Memory B cell (primary cell): Measurements from ENCODE around the gene BTRC.
"Not testable (repeated sequence)": the region's sequence is repeated elsewhere in the genome, so short reads cannot be mapped to it uniquely, and the experiment has no call there.

Experiments used
- ATAC-seq: fragments of 150-1000 bp; cut with Tn5 transposase; 2 replicates; pipeline ENCODE4 v1.10.0; 2021; ENCODE audit warnings: low read depth, mild to moderate bottlenecking, moderate library complexity
- DNase-seq, 2 donors: peaks; one replicate each; pipeline ENCODE4 v3.0.0; 2022; ENCODE audit warnings: low spot score in 2 of 2
- H3K27ac Mint-ChIP-seq: one replicate; pipeline ENCODE4 v1.8.0; 2022; ENCODE audit warnings: mild to moderate bottlenecking, moderate library complexity, mixed read lengths
- H3K27me3 Mint-ChIP-seq: one replicate; pipeline ENCODE4 v1.8.0; 2022; ENCODE audit warnings: mixed read lengths
- H3K36me3 Mint-ChIP-seq: one replicate; pipeline ENCODE4 v1.8.0; 2022; ENCODE audit warnings: mild to moderate bottlenecking, mixed read lengths
- H3K4me1 Mint-ChIP-seq: one replicate; pipeline ENCODE4 v1.8.0; 2022; ENCODE audit warnings: mixed read lengths
- H3K4me3 Mint-ChIP-seq: one replicate; pipeline ENCODE4 v1.8.0; 2022; ENCODE audit warnings: mild to moderate bottlenecking, moderate library complexity, mixed read lengths
- H3K9me3 Mint-ChIP-seq: one replicate; pipeline ENCODE4 v1.8.0; 2022; ENCODE audit warnings: mixed read lengths

The BTRC gene

DNA sequence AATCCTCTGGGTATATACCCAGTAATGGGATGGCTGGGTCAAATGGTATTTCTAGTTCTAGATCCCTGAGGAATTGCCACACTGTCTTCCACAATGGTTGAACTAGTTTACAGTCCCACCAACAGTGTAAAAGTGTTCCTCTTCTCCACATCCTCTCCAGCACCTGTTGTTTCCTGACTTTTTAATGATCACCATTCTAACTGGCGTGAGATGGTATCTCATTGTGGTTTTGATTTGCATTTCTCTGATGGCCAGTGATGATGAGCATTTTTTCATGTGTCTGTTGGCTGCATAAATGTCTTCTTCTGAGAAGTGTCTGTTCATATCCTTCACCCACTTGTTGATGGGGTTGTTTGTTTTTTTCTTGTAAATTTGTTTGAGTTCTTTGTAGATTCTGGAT is 68.0 kb downstream of the BTRC start:
- DNase-seq, H3K36me3 Mint-ChIP-seq, H3K9me3 Mint-ChIP-seq, H3K4me3 Mint-ChIP-seq, H3K27ac Mint-ChIP-seq, ATAC-seq, H3K27me3 Mint-ChIP-seq: not testable (repeated sequence)
- H3K4me1 Mint-ChIP-seq: peaks cover 15% of the 10 kb centered on the region

DNA sequence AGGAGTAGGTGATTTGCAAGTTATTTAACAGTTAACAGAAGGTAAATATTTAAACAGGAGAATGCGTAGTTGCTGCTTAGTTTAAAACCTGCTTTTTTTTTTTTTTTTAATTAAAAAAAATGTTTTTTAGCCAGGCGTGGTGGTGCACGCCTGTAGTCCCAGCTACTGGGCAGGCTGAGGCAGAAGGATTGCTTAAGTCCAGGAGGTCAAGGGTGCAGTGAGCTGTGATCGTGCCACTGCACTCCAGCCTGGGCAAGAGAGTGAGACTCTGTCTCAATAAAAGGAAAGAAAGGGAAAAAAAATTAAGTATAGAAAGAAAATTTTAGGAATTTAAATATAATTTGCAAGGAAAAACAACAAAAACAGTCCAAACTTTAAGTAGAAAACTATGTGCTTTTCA is 71.6 kb downstream of the BTRC start:
- Mint-ChIP-seq H3K4me1 (peaks cover 11% of the 10 kb centered on the region), H3K36me3 (peaks cover 8% of the 10 kb centered on the region), H3K27ac (no peak overlapping the region), H3K27me3 (no peaks in the 10 kb centered on the region), H3K9me3 (no peaks in the 10 kb centered on the region), H3K4me3 (no peak overlapping the region)
- DNase-seq (no peak), ATAC-seq (no peak)

DNA sequence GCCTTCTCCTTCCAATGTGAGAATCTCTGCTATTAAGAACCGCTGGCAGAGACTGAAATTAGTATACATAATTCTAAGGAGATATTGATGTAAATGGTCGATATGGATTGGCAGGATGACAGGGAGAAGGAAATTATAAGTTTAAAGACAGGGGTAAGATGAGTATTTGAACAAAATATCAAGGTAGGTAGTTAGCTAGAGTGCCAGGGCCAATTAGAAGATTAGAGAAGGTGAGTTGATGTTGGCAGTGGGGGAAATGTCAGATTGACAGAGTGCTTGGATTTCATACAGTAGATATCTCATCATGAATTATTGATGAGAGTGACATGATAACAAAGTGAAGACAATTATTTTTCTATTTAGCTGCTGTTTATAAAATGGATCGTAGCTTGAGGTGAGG is 74.1 kb downstream of the BTRC start:
- H3K4me1 Mint-ChIP-seq: peaks cover 11% of the 10 kb centered on the region
- ATAC-seq: no peak
- H3K4me3 Mint-ChIP-seq: no peak overlapping the region
- no peak overlapping the region for H3K27ac Mint-ChIP-seq
- no peaks in the 10 kb centered on the region for H3K9me3 Mint-ChIP-seq
- H3K36me3 Mint-ChIP-seq: peaks cover 12% of the 10 kb centered on the region
- no peak for DNase-seq
- H3K27me3 Mint-ChIP-seq: no peaks in the 10 kb centered on the region

DNA sequence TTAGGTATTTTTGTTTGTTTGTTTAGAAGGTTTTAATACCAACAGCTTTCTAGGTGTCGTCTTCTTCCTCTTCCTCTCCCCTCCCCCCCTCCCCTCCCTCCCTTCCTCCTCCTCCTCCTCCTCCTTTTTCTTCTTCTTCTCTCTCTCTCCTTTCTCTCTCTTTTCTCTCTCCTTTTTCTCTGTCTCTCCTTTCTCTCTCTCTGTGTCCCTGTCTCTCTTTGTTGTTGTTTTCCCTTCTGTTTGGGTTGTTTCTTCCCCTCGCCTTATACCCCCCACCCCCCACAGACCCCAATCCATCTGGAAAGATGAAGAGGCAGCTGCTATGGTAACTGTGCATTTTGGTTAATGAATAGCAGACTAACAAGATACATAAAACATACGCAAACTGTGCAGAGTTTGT is 75.5 kb downstream of the BTRC start:
- no peak for DNase-seq
- peaks cover 11% of the 10 kb centered on the region for H3K4me1 Mint-ChIP-seq
- H3K36me3 Mint-ChIP-seq: peaks cover 16% of the 10 kb centered on the region
- ATAC-seq: no peak
- no peak overlapping the region for H3K4me3 Mint-ChIP-seq
- no peak overlapping the region for H3K27ac Mint-ChIP-seq
- H3K27me3 Mint-ChIP-seq: no peaks in the 10 kb centered on the region
- H3K9me3 Mint-ChIP-seq: no peaks in the 10 kb centered on the region

DNA sequence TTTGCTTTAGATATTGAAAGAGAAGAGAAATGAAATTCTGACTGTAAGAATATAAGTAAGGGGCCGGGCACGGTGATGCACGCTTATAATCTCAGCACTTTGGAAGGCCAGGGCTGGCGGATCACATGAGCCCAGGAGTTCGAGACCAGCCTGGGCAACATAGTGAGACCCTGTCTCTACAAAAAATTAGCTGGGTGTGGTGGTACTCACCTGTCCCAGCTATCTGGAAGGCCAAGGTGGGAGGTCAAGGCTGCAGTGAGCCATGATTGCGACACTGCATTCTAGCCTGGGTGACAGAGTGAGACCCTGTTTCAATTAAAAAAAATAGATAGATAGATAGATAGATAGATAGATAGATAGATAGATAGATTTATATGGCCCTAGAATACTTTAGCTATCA is 82.3 kb downstream of the BTRC start:
- peaks cover 13% of the 10 kb centered on the region for H3K36me3 Mint-ChIP-seq
- no peak overlapping the region for H3K27ac Mint-ChIP-seq
- no peak overlapping the region for H3K4me3 Mint-ChIP-seq
- H3K27me3 Mint-ChIP-seq: no peaks in the 10 kb centered on the region
- no peaks in the 10 kb centered on the region for H3K9me3 Mint-ChIP-seq
- ATAC-seq (no peak), DNase-seq (no peak)
- H3K4me1 Mint-ChIP-seq: no peaks in the 10 kb centered on the region

DNA sequence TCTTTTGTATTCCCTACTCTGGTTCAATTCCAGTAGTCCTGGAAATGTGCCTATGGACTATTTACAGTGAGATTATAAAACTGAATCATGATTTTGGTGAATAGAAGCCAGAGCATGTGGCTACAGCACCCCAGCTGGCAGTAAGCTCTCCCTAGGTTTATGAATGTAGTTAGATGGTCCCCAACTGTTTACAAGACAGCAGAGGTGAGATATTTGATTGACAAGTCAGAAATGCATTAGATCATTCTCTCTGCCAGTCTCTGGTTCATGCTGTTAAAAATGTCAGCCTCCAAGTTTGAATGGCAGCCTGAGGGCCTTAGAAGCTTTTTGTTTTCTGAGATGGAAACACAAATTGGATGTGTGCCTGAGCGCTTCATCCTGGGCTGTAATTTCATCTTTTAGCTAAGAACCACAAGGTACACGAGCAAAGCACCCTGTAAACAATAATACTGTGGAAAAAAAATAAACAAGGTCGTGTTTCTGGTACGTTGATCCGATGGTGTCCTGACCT is 85.0 kb downstream of the BTRC start:
- Mint-ChIP-seq H3K9me3 (no peaks in the 10 kb centered on the region), H3K4me3 (no peak overlapping the region), H3K36me3 (peaks cover 5% of the 10 kb centered on the region), H3K4me1 (peaks cover 3% of the 10 kb centered on the region), H3K27ac (no peak overlapping the region), H3K27me3 (no peaks in the 10 kb centered on the region)
- ATAC-seq: no peak
- no peak for DNase-seq

DNA sequence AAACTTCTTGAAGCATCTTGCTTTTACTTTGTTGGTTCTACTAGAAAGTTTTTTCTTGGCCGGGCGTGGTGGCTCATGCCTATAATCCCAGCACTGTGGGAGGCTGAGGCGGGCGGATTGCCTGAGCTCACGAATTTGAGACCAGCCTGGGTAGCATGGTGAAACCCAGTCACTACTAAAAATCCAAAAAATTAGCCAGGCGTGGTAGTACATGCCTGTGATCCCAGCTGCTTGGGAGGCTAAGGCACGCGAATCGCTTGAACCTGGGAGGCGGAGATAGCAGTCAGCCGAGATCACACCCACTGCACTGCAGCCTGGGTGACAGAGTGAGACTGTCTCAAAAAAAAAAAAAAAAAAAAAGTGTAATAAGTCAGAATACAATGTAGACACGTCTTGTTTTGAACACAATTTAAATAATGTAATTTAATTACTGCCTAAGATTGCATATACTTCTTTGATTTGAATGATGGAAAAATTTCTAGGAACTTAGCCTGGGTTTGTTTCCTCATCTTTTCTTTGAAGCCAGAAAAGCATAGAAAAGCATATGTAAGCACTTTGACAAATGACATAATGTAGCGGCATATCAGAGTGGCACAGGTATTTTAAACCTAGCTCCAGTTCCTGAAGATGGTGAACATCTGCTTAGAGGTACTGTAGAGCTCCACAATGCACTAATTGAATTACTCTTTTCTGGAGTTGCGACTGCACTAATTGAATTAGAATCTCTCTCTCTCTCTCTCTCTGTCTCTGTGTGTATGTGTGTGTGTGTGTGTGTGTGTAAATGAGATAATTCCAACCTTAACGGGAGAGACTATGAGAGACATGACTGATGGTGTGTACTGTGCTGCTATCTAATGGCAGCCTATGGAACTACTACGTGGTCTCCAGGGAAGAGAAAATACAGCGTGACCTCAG is 87.8 kb downstream of the BTRC start:
- peak; percentile 93 for ATAC-seq
- Mint-ChIP-seq H3K4me3 (no peak overlapping the region), H3K4me1 (peaks cover 3% of the 10 kb centered on the region), H3K27me3 (no peaks in the 10 kb centered on the region), H3K27ac (peak overlapping the region; percentile 15), H3K36me3 (no peaks in the 10 kb centered on the region), H3K9me3 (no peaks in the 10 kb centered on the region)
- DNase-seq: no peak

DNA sequence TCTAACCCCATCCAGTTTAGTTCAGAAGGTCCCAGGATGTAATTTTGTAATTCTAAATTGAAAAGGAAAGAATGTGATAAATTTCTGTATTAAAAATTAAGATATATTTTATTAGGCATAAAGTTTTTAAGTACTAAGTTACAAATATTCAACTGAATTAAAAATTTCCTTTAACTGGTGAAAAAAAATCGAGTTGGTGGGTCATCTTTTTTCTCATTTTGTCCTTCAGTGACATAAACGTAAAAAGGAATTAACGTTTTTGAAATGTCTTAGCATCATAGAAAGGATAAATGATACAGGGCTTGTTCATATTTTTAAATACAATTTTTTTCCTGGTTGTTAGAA is 88.5 kb downstream of the BTRC start:
- no peak overlapping the region for H3K4me3 Mint-ChIP-seq
- peaks cover 3% of the 10 kb centered on the region for H3K4me1 Mint-ChIP-seq
- ATAC-seq (no peak), DNase-seq (no peak)
- peak overlapping the region; percentile 15 for H3K27ac Mint-ChIP-seq
- no peaks in the 10 kb centered on the region for H3K27me3 Mint-ChIP-seq
- H3K36me3 Mint-ChIP-seq: no peaks in the 10 kb centered on the region
- no peaks in the 10 kb centered on the region for H3K9me3 Mint-ChIP-seq

DNA sequence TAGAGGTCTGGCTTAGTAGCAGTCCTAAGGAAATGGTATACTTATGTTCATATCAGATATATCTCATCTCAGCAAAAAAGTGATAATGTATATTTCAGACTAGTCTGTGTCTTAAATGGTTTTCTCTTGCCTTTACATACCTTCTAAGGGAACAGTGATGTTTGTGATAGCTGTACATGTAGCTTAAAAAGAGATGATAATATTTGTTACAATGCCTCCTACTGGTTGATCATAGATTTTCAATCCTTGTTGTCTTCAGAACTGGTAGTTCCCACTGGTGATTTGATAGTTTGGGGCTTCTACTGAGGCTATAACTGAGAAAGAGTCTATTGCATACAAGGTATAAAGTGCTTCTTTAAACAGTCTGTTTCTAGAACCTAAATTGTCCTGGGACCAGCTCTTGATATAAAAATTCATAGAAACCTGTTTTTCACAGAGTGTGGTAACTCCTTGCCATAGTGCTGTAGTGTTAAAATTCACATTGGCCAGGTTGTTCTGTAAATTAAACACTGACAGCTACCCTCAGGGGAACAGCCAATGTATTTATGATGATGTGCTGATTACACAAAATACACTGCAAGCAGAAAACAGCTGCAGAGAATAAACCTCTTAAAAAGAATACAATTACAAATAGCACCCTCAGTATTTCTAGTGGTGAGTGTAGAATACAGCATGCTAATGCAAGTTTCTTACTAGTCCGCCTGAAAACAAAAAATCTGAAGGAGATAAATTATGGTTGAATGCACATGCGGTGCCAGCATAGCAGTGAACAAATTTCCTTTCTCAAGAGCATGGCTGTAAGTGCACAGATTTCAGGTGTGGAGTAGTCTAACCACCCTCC is 90.3 kb downstream of the BTRC start:
- H3K9me3 Mint-ChIP-seq: no peaks in the 10 kb centered on the region
- DNase-seq: no peak
- ATAC-seq: no peak
- no peaks in the 10 kb centered on the region for H3K36me3 Mint-ChIP-seq
- no peak overlapping the region for H3K4me3 Mint-ChIP-seq
- H3K4me1 Mint-ChIP-seq: peaks cover 3% of the 10 kb centered on the region
- H3K27me3 Mint-ChIP-seq: no peaks in the 10 kb centered on the region
- no peak overlapping the region for H3K27ac Mint-ChIP-seq

DNA sequence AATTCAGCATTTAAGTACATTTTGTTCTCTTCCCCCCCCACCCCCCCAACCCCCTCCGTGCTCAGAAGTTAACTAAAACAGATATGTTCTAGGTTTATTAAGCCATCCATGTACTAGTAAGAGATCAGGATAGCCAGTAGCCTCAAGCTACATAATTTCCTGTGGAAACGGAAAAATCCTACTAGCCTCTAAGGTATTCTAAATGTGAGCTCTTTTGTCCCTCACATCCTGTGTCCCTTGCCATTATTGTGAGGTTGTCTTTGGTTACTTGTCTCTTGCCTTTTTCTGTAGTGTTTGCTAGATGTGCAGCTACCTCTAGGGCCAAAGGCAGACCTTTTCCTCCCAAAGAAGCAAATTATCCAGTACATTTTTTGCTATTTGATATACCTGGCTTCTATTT is 92.1 kb downstream of the BTRC start:
- H3K4me1 Mint-ChIP-seq: peaks cover 9% of the 10 kb centered on the region
- no peaks in the 10 kb centered on the region for H3K9me3 Mint-ChIP-seq
- H3K36me3 Mint-ChIP-seq: no peaks in the 10 kb centered on the region
- H3K27ac Mint-ChIP-seq: no peak overlapping the region
- ATAC-seq (no peak), DNase-seq (no peak)
- H3K4me3 Mint-ChIP-seq: no peak overlapping the region
- H3K27me3 Mint-ChIP-seq: no peaks in the 10 kb centered on the region

DNA sequence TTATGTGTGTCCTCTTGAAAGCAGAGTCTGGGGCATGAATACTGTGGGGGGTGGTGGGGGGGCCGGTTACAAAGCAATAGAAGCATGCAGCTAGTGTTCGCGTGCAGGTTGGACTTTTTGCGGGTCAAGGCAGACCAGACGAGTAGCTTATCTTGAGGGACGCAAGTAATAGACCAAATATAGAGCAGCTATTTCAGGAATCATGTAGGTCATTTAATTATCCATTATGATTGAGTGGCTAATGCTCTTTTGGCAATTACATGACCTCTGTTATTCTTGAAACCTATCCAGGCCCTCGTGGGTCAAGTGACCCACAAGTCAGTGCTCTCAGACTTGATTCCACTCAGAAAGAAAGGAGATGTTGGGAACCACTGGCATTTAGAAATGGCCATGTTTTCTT is 93.0 kb downstream of the BTRC start:
- DNase-seq (no peak), ATAC-seq (no peak)
- Mint-ChIP-seq H3K36me3 (no peaks in the 10 kb centered on the region), H3K4me3 (no peak overlapping the region), H3K27ac (no peak overlapping the region), H3K27me3 (no peaks in the 10 kb centered on the region), H3K9me3 (no peaks in the 10 kb centered on the region), H3K4me1 (peaks cover 12% of the 10 kb centered on the region)

DNA sequence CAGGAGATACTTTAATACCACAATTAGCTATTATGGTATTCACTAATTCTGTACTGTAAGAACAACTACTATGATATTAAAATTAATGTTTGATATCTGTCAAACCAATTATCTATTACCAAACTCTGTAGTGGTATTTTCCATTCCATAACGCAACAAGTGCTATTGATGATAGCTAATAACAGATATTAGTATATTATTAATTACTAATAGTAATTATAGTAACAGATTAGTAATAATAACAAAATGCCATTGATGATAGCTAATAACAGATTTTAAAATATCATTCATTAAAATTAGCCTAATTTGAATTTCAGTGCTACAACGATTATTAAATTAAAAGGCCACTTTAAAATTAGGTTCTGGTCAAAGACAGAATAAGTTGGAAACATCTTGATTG is 93.5 kb downstream of the BTRC start:
- peaks cover 9% of the 10 kb centered on the region for H3K4me1 Mint-ChIP-seq
- H3K4me3 Mint-ChIP-seq: no peak overlapping the region
- DNase-seq: no peak
- H3K27me3 Mint-ChIP-seq: no peaks in the 10 kb centered on the region
- no peaks in the 10 kb centered on the region for H3K36me3 Mint-ChIP-seq
- no peak for ATAC-seq
- H3K27ac Mint-ChIP-seq: no peak overlapping the region
- no peaks in the 10 kb centered on the region for H3K9me3 Mint-ChIP-seq

DNA sequence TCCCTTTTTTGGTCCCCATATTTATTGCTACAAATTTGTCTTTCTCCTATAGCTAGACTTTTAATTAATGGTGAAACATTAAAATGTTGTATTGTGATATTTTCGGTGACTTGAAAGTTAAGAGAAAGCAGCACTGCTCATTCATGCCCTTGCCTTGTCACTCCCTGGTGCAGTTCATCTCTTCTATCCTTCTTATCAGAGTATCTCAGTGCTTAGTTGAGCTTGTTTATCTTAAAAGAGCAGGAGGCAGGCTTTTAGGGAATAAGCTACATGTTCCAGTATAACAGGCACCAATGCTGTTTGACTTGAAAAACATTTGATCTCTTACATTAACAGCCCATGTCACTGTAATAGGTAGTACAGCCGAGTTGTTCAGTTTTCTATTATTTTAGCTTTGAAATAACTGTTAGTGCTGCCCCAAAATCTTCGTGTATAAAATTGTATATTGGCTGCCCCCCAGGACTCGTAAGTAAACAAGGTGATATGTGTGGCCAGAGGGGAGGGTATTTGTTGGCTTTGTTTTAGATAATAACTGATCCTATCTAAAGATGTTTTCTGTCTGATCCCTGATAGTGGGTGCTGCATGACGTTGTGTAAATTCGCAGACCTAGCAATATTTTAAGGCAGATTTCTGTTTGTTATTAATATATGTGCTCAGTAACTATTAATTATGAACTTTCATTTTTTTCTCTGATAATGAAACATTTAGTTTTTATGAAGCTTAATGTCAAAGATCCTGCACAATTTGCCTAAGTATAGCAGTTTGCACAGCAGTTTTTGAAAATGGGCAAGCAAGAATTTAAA is 96.5 kb downstream of the BTRC start:
- Mint-ChIP-seq H3K9me3 (no peaks in the 10 kb centered on the region), H3K4me3 (no peak overlapping the region), H3K36me3 (no peaks in the 10 kb centered on the region), H3K4me1 (peaks cover 9% of the 10 kb centered on the region), H3K27ac (peak overlapping the region; percentile 85), H3K27me3 (no peaks in the 10 kb centered on the region)
- no peak for DNase-seq
- ATAC-seq: no peak

DNA sequence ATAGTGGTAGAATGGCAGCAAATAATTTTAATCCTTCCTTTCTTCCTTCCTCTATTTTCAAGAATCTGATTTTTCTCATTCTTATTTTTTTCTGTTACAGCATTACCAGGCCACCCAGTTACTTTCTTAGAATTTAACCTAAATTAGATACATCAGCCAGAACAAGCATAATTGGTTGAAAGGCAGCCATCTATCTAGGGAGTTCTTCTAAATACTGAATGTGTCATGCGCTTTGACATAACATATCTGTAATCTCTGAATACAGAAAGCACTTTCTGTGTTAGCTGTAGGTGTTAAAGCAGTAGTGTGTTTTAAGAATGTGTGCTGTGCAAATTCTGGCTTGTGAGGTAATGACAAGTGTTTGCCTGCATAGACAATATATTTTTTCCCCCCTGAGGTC is 97.3 kb downstream of the BTRC start:
- no peak for ATAC-seq
- DNase-seq: no peak
- H3K9me3 Mint-ChIP-seq: no peaks in the 10 kb centered on the region
- H3K36me3 Mint-ChIP-seq: no peaks in the 10 kb centered on the region
- peak overlapping the region; percentile 9 for H3K27ac Mint-ChIP-seq
- no peak overlapping the region for H3K4me3 Mint-ChIP-seq
- no peaks in the 10 kb centered on the region for H3K27me3 Mint-ChIP-seq
- peaks cover 9% of the 10 kb centered on the region for H3K4me1 Mint-ChIP-seq
